Cardiac muscle cell (in vitro differentiated cells and primary cell): ENCODE results near the gene GSC2. TPM values are rescaled to one million over a fixed set of nuclear protein-coding genes. Genes with fewer than 3 reads are reported as not detected.

ENCODE experiments used
- DNase-seq, 2 donors: peaks; one replicate each; pipeline versions ENCODE4 v3.0.0 to v3.0.0-alpha.2; 2010 to 2017; ENCODE audit warnings: low read depth in 1 of 2, low spot score in 1 of 2
- H3K27ac ChIP-seq: fragments of 200-600 bp; sonication (generic); 2 replicates; pipeline ENCODE4 v1.5.1; 2016
- H3K27me3 ChIP-seq: fragments of 200-600 bp; sonication (generic); 2 replicates; pipeline ENCODE4 v1.6.0; 2016; ENCODE audit warnings: control low read depth
- H3K36me3 ChIP-seq: fragments of 200-600 bp; sonication (generic); 2 replicates; pipeline ENCODE4 v1.5.1; 2016; ENCODE audit warnings: control low read depth
- H3K4me1 ChIP-seq: fragments of 200-600 bp; sonication (generic); 2 replicates; pipeline ENCODE4 v1.8.1; 2017; ENCODE audit warnings: low read depth, mild to moderate bottlenecking, mixed run types
- H3K4me3 ChIP-seq: fragments of 200-600 bp; sonication (generic); 2 replicates; pipeline ENCODE4 v1.5.1; 2016; ENCODE audit warnings: mild to moderate bottlenecking
- H3K9me3 ChIP-seq: fragments of 200-600 bp; sonication (generic); 2 replicates; pipeline ENCODE4 v1.5.1; 2017; ENCODE audit warnings: low read depth, mild to moderate bottlenecking, control low read depth
- polyA plus RNA-seq: library from polyadenylated mRNA; unstranded; fragments of >200 nt; fragmentation: Nextera tagmentation; extraction: Ambion mirVana; gene quantifications from 2 replicates; pipeline ENCODE4 v1.2.1, GENCODE V29; 2016
- total RNA-seq: library from RNA; depleted of rRNA; stranded (reverse); fragments of >200 nt; gene quantifications from 2 replicates; pipeline ENCODE4 v1.2.3, GENCODE V29; 2016
- TF ChIP-seq, protein P1 (sequence below): IDR thresholded peaks from 2 replicates; pipeline ENCODE4 v1.5.1; 2012; ENCODE audit warnings: low read depth, mild to moderate bottlenecking, low read length

The GSC2 gene
- total and polyA plus RNA-seq, 2 experiments from 2014 or later, result not detected

DNA sequence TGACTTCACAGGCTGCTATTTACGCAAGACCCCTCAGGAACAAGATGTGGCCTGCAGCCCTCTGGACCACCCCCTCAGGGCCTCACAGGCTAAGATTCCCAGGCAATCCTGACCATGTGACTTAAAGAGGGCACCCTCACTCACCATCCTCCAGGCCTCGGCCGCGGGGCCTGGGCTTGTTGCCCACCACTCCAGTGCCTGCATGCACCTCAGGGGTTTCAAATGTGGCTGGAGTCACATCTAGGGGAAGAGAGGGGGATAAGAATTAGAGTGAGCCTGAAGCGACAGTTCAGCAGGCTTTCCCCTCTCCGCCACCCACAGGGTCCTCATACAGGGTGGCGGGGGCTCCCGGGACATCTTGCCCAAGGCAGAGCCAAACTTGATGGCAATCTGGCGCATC is 7.7 kb downstream of the GSC2 start:
- no peak overlapping the region for H3K27ac ChIP-seq
- no peak overlapping the region for H3K4me3 ChIP-seq
- H3K27me3 ChIP-seq, result peaks cover 16% of the 10 kb centered on the region
- TF ChIP-seq, protein P1, sequence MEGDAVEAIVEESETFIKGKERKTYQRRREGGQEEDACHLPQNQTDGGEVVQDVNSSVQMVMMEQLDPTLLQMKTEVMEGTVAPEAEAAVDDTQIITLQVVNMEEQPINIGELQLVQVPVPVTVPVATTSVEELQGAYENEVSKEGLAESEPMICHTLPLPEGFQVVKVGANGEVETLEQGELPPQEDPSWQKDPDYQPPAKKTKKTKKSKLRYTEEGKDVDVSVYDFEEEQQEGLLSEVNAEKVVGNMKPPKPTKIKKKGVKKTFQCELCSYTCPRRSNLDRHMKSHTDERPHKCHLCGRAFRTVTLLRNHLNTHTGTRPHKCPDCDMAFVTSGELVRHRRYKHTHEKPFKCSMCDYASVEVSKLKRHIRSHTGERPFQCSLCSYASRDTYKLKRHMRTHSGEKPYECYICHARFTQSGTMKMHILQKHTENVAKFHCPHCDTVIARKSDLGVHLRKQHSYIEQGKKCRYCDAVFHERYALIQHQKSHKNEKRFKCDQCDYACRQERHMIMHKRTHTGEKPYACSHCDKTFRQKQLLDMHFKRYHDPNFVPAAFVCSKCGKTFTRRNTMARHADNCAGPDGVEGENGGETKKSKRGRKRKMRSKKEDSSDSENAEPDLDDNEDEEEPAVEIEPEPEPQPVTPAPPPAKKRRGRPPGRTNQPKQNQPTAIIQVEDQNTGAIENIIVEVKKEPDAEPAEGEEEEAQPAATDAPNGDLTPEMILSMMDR, result no peak
- no peak for DNase-seq
- peaks cover 7% of the 10 kb centered on the region for H3K4me1 ChIP-seq
- peaks cover 30% of the 10 kb centered on the region for H3K36me3 ChIP-seq
- no peaks in the 10 kb centered on the region for H3K9me3 ChIP-seq

DNA sequence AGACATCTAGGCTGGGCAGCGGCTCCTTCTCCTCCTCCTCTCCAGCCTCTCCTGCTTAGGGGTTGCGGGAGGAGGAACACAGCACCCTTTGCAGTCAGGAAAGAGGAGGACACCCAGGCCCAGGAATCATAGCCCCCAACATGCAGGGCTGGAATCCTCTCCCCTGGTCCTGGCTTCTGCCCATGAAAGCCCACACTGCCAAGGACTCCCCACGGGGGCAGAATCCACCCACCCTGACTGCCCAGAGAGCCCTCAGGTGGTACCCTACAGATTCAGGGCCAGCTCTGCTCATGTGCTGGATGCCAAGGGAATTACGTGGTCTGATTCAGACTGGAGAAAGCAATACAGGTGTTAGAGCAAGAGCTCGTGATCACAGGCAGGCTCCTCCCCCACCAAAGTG is 10.1 kb downstream of the GSC2 start:
- no peak for DNase-seq
- no peaks in the 10 kb centered on the region for H3K27me3 ChIP-seq
- H3K36me3 ChIP-seq, result peaks cover 32% of the 10 kb centered on the region
- H3K9me3 ChIP-seq, result no peaks in the 10 kb centered on the region
- H3K4me3 ChIP-seq, result no peak overlapping the region
- TF ChIP-seq, protein P1, result no peak
- H3K4me1 ChIP-seq, result peaks cover 7% of the 10 kb centered on the region
- no peak overlapping the region for H3K27ac ChIP-seq

DNA sequence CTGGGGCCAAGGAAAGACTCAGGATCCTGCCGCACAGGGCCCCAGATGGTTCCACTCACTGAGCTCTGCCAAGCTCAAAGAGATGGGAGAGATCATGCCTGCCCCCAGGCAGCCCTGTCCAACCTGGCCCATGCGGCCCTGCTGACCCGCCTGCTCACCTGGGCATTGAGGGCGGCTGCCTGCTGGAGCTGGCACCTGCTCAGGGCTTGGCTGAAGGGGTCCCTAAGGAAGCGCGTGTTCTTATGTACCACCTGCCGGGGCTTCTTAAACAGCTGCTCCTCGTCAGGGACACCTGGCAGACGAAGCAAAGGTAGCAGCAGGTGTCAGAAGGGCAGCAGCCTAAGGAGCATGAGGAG is 11.1 kb downstream of the GSC2 start:
- Histone ChIP-seq H3K27me3 (no peaks in the 10 kb centered on the region), H3K4me1 (peaks cover 7% of the 10 kb centered on the region), H3K27ac (no peak overlapping the region), H3K9me3 (no peaks in the 10 kb centered on the region), H3K4me3 (no peak overlapping the region), H3K36me3 (peaks cover 32% of the 10 kb centered on the region)
- TF ChIP-seq, protein P1, result no peak
- no peak for DNase-seq

DNA sequence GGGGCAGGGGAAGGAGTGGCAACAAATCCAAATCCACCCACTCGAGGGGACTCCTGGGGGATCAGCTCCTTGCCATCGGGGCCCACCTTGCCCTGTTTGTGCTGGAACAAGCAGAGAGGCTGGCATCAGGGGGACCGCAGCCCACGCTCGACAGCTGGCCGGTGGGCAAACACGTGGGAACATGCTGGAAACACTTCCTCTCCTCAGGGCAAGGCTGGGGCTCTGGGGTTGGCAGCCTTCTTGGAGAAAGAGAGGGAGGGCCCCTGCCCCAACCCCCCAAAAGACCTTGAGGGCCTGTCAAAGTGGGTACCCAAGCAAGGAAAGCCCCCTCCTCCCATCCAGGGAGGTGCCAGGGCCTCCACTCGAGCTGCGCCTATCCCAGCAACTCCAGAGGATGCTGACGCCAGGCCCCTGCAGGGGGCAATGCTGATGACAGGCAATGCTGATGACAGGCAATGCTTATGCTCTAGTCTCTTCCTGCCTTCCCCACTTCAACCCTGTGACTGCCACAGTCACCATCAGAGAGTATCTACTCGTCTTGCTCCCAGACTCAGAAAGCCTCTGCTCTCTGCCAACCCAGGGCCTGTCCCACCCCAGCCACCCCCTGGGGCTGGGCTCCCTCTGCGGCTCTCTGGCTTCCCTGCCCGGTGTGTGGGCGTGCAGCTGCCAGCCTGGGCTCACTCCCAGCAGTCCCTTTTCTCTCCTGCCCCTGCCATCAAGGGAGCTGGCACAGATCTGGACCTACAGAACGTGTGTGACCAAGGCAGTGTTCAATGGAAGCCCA is 11.7 kb downstream of the GSC2 start:
- peaks cover 32% of the 10 kb centered on the region for H3K36me3 ChIP-seq

DNA sequence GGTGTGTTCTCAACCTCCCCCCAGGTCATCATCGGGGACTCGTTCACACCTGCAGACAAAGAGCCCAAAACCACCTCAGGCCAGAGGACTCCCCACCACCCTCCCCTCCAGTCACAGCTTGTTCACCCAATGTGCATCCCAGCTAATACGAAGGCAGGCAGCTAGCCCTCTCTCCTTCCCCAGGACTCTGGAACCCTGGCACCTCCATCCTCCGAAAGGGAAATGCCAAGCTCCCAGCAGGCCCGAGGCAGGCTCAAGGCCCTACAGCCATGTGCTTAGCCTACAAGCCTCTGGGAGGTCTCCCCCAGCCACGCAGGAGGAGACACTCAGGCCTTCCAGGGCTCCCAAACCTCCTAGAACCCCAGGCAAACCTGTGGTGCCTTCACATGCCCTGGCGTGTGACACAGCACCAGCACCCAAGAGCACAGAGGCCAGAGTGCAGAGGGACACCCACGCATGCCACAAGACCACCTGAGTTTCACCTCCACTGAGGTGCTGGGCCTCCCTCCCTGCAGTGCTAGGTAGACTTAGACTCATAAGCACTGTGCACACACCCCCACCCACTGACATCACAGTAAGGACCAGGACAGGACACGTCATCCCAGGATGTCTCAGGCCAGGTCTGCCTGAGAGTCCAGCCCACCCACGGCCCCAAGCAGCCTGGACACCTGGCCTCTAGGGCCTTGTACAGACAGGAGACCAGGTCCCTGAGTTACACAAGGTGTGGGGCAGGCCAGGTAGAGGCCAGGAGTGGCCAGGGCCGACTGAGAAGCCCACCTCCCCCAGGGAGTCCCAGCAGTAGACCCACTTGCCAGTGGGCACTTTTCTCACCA is 12.5 kb downstream of the GSC2 start:
- Histone ChIP-seq H3K36me3 (peaks cover 32% of the 10 kb centered on the region), H3K27ac (no peak overlapping the region), H3K27me3 (no peaks in the 10 kb centered on the region), H3K9me3 (no peaks in the 10 kb centered on the region), H3K4me3 (no peak overlapping the region), H3K4me1 (no peaks in the 10 kb centered on the region)
- DNase-seq, result no peak
- TF ChIP-seq, protein P1, result no peak

More for the DNA sequence above, 11.7 kb downstream of the GSC2 start:
- Histone ChIP-seq H3K4me1 (peaks cover 1% of the 10 kb centered on the region), H3K27ac (no peak overlapping the region), H3K4me3 (no peak overlapping the region), H3K27me3 (no peaks in the 10 kb centered on the region), H3K9me3 (no peaks in the 10 kb centered on the region)
- TF ChIP-seq, protein P1, result no peak
- DNase-seq, result no peak
